HG02610 (cell line): ENCODE results near the gene PIGN.
"Not testable (repeated sequence)": the region's sequence is repeated elsewhere in the genome, so short reads cannot be mapped to it uniquely, and the experiment has no call there.

ENCODE experiments used
- ATAC-seq: cut with Tn5 transposase; IDR thresholded peaks from one replicate; pipeline ENCODE4 v1.9.1; 2021; ENCODE audit warnings: mild to moderate bottlenecking, moderate library complexity; ENCODE audit not compliant: unreplicated experiment

Gene PIGN

DNA sequence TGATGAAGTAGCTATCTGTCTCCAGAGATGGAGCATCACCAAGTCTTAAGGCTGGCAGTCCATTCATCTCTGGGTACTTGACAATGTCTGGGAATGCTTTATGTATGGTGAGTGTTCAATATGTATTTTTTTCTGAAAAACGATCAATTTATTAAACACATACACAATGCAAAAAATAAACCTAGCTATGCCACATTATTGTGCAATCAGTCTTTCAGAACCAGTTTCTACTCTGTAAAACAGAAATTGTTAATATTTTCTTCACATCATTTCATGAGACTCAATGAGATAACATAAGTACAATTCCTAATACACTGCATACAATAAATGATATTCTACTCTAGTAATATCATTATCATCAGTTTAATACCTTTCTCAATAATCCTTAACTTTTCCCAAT, 122.5 kb downstream of the PIGN start:
- ATAC-seq, result no peak

DNA sequence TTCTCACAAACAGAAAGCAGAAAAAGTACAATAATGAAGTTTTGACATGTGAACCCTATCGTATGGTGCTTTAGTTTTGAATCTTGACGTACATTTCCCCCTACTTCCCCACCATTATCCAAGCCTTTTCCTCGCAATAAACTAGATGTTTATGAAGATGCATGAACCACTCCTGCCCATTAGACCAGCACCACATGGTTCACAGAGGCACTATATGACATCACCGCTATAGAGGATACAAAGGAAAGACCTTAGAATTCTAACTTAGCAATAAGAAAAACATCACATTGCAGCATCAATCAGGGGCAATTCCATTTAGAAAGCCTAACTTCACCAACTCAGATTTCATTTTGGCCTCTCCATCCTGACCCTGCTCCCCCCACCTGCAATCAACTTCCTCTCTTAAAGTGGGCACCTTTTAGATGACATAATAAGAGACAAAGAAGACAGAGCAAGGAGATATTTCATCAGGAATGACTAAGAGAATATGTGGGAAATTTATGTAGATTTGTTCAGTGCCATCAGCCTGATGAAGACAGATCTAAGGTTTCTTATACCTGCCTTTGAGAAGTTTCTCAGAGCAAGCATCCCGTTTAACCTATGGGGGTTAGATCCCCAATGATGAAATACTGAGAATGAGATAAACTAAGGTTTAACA, 124.9 kb downstream of the PIGN start:
- ATAC-seq, result no peak

DNA sequence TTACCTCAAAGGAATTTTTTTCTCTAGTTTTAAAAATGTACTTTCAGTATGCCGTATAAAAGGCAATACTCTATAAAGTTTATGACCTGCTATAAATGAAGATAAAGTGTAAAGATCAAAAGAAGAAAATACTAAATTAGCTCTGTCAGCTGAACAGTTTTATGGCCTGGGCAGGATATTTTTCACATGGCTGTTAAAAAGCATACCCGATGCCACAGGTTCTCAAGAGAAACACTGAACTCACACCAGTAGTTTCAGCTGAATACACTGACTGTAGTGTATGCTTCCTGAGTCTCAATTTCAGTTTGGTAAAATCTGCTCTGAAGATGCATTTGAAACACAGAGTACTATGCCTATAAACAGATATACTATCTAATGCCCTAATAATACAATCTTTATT, 126.0 kb downstream of the PIGN start:
- no peak for ATAC-seq

GRCh38 chr18:62054929-62055498, 131.8 kb downstream of the PIGN start:
- ATAC-seq, result no peak

DNA sequence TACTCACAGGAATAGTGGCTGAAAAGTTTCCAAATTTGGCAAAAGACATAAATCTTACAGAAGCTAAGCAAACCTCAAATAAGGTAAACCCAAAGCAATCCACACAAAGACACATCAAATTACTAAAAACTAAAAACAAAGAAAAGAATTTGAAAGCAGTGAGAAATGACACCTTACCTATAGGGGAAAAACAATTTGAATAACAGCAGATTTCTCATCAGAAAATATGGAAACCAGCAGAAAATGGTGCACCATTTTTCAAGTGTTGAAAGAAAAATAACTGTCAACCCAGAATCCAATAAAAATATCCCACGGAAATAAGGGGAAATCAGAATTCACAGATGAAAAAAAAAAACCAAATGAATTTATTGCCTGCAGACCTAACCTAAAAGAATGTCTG, 138.6 kb downstream of the PIGN start:
- no peak for ATAC-seq

- no peak for ATAC-seq
Observed at GRCh38 chr18:62045316-62045715, 141.5 kb downstream of the PIGN start.

- ATAC-seq, result no peak
Observed at GRCh38 chr18:62044490-62045000, 142.3 kb downstream of the PIGN start.

DNA sequence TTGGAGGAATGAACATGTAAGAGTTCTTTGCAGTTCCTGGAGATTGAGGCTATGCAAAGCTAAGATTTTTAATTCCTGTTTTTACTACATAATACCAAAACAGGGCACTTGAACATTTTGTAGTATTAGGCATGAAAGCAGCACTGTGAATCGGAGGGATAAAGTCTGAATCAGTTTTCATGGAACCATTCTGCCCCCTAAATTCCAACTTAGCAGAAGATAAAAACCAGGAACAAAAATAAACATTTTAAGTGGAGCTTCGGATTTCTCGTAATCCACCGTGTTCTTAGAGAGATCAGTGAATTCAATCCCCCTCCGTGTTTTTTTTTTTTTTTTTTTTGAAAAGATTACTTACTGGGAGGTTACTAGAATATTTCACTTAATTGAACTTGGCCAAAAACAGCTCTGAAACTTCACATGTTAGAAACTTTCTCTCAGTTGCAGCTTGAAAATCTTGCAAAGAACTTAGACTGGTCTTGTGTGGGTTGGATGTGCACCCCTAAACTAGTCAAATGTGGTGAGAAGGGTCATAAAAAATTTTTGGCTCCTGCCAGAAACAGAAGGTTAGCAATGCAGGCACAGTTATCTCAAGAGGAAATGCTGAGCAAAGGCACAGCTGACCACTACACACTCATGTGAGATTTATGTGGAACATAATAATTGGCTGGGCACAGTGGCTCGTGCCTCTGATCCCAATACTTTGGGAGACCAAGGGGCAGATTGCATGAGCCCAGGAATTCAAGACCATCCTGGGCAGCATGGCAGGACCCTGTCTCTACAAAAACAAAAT, 148.7 kb downstream of the PIGN start:
- ATAC-seq, result no peak

GRCh38 chr18:62037012-62037742, 149.7 kb downstream of the PIGN start:
- no peak for ATAC-seq

GRCh38 chr18:62034286-62034685, 152.6 kb downstream of the PIGN start:
- not testable (repeated sequence) for ATAC-seq

DNA sequence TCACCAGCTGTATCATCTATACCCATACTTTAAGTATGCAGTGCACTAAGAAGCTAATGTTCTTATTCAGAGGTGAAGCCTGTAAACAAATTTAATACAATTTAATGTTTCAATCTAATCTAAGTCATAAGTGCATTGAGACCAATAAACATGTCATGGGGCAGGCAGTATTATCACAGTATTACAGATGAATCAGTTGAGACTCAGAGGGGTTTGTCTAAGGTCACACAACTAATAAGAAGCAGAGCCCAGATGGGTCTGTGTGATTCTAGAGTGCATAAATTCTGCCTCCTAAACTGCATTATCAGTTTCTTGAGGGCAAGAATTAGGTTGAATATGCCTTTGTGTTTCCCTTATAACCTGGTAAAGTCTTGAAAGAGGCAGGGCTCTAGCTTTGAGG, 153.1 kb downstream of the PIGN start:
- ATAC-seq, result no peak

DNA sequence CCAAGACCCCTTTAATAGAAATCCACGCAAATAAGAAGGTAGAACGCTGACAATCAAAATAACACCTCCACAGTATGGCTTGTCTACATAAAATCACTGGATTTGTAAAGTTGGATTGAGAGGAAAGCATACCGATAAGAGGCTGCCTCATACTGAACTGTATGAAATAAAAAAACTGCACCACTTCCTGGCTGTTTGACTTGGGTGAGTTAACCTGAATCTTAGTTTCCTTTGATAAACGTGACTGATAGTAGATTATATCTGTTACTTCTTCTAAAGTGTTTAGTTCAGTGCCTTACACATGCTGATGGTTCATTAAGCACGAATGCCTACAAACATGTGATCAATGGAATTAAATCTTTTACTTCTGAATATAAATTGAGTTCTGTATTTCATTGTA, 153.6 kb downstream of the PIGN start:
- no peak for ATAC-seq

DNA sequence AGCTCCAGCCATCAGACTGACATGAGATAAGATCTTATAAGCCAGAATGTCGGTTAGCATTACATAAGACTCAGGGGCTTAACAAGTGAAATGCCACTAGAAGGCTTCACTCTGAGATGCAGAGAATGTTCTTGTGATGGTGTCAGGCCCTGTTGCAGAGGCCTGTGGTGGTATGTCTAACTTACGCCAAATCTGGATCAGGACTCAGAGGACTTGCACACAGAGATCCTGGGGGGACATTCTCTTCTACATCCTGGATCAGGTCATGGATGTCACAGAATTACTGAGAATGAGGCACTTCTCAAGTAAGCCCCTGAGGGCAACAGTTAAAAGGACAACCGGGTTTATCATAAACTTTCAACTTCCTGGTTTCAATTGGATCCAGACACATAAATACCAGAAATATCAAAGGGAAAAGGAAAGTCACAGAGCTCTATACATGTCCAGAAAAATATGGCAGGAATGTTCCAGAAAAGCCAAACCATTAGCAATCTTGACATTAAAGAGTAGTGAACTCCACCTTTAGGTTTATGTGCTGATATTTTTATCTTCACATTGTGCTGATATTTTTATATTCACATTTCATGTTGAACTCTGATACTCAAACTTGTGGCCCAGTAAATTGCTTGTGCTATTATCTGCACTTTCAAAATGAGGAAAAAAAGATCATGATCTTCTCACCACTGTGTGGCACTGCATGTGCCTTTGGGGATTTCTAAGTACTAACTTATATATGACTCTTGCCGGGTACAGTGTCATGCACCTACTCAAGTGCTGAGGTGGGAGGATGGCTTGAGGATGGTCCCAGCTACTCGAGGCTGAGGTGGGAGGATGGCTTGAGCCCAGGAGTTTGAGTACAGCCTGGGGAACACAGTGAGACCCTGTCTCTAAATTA, 156.5 kb downstream of the PIGN start:
- ATAC-seq, result no peak

DNA sequence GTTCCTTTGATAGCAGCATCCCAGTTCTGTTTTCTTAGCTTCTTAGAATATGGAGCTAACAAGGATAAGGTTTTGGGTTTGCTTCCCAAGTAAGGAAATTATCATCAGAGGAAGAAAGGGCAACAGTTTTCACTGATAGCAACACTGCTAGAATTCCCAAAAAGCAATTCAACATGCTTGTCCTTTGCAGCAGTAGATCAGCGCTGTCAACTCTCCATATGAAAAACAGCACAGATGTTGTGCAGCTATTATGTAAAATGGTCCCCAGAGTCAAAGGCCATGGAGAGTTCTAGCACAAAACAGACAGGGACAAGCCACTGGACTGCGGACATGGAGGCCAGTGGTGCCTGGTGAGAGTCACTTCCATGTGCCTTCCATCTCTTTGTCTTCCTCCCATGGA, 158.1 kb downstream of the PIGN start:
- ATAC-seq, result no peak

DNA sequence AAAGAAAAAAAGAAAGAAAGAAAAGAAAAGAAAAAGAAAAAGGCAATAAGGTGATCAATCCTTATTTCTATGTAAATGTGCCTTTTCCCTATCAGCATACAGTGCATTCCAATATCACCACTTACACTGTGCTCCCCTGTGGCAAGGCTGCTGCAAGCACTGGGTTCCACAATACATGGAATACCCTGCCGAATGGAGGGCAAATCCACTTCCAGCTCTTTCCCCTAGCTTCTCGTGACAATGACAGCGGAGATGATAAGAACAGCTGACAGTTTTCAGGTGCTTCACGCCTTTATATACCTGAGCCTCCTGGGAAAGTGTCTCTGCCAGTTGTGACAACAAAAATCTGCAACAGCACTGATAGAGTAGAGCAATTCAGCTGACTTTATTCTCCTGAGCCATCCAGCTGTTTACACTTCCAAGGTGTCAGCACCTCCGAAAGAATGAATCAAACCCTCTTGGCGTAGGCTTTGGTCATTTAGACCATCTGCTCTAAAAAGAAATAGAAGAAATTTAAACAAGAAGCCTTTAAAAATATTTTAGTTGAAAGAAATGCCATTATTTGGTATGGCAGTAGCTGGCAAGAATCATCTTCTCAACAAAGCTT, 158.8 kb downstream of the PIGN start:
- no peak for ATAC-seq

GRCh38 chr18:62026586-62026985, 160.3 kb downstream of the PIGN start:
- ATAC-seq, result no peak

- ATAC-seq, result no peak
Observed at GRCh38 chr18:62024983-62025382, 161.9 kb downstream of the PIGN start.

DNA sequence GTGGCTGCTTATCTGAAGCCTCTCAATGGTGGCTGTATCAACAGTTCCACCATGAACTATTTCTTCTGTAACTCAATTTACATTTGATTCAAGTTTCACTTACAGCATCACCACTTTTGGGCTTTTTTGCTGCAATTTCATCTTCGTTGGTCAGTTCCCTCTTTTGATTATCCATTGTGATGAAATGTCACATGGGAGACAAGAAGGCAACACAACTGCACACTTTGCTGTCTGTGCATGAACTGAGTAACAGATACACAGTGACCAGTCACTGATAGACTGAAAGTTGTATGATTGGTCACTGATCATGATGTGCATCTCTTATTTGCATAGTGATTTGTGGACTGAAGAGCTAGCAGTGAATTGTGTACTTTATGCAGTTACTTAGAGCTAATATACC, 163.3 kb downstream of the PIGN start:
- ATAC-seq, result no peak

GRCh38 chr18:62018759-62019041, 168.2 kb downstream of the PIGN start:
- no peak for ATAC-seq
